ENCODE results near the gene TRMT2B. TPM values are rescaled to one million over a fixed set of nuclear protein-coding genes. Genes with fewer than 3 reads are reported as not detected.

The TRMT2B gene
- total RNA-seq, 1 experiment from 2014 or later: 39.7 TPM

GRCh38 chrX:101078716-101079598 lies 27.0 kb upstream of the TRMT2B start, which contains the start of gene TMEM35A:
TMEM35A (plus strand) TSS chrX:101078879; CDS start chrX:101079003, 124 bp downstream.
- in situ Hi-C loops (cut with HindIII; ENCODE audit: low pct_unique_long_range_greater_than_20kb, low sequenced_read_pairs) (no loop called here), intact Hi-C loops (cut with micrococcal nuclease; ENCODE audit: unreplicated experiment) (no loop called here)
- Histone ChIP-seq H3K27me3 (ENCODE audit: control insufficient read depth, insufficient read depth, low read length) (no peaks in the 10 kb centered on the region), H3K36me3 (ENCODE audit: control insufficient read depth, insufficient read depth, low read length) (no peaks in the 10 kb centered on the region), H3K9me3 (ENCODE audit: control insufficient read depth, insufficient read depth, low read depth, low read length) (no peaks in the 10 kb centered on the region), H3K4me3 (ENCODE audit: low read depth in 2 of 2, low read length in 2 of 2) (peak within 1 kb of the TSS in 1 of 2 experiments; percentile 23; a peak in 1 of 4 replicates), H3K27ac (ENCODE audit: low read length) (no peak within 1 kb of the TSS), H3K4me1 (ENCODE audit: control insufficient read depth, insufficient read depth, low read length) (no peaks in the 10 kb centered on the region)
- CTCF ChIA-PET: no interaction called here
- DNase-seq (ENCODE audit: low read depth, low spot score) (no peak), ATAC-seq (no peak; the same call in 1 of the 2 replicates)
- POLR2A ChIA-PET: no interaction called here
- no TSS peak for BruUV-seq (replicated peaks)
- TF ChIP-seq SIN3A (IDR thresholded peaks at IDR 0.05; ENCODE audit: borderline replicate concordance, insufficient read depth, low read depth, low read length) (no peak), TCF7L2 (IDR thresholded peaks at IDR 0.05; ENCODE audit: low read depth, low read length) (no peak), CTCF (IDR thresholded peaks at IDR 0.05) (no peak)

- no peaks in the 10 kb centered on the region for H3K9me3 ChIP-seq (ENCODE audit: control insufficient read depth, insufficient read depth, low read depth, low read length)
- no peaks in the 10 kb centered on the region for H3K36me3 ChIP-seq (ENCODE audit: control insufficient read depth, insufficient read depth, low read length)
- H3K4me3 ChIP-seq (ENCODE audit: low read depth in 2 of 2, low read length in 2 of 2): no peak overlapping the region
- H3K27me3 ChIP-seq (ENCODE audit: control insufficient read depth, insufficient read depth, low read length): no peaks in the 10 kb centered on the region
- CTCF ChIA-PET: no interaction called here
- in situ Hi-C loops (cut with HindIII; ENCODE audit: low pct_unique_long_range_greater_than_20kb, low sequenced_read_pairs) (no loop called here), intact Hi-C loops (cut with micrococcal nuclease; ENCODE audit: unreplicated experiment) (no loop called here)
- H3K27ac ChIP-seq (ENCODE audit: low read length): no peak overlapping the region
- no TSS peak for BruUV-seq (replicated peaks)
- no peak for TF ChIP-seq TCF7L2 (IDR thresholded peaks at IDR 0.05; ENCODE audit: low read depth, low read length)
- TF ChIP-seq POLR2AphosphoS5 (IDR thresholded peaks at IDR 0.05; ENCODE audit: low read depth, low read length): no peak
- TF ChIP-seq CTCF (IDR thresholded peaks at IDR 0.05): no peak
- no peak for TF ChIP-seq REST (IDR thresholded peaks at IDR 0.05; ENCODE audit: insufficient read depth in 1 of 2, low read depth in 2 of 2, low read length in 1 of 2)
- TF ChIP-seq SIN3A (IDR thresholded peaks at IDR 0.05; ENCODE audit: borderline replicate concordance, insufficient read depth, low read depth, low read length): no peak
- DNase-seq (ENCODE audit: low read depth, low spot score) (no peak), ATAC-seq (no peak)
- no peaks in the 10 kb centered on the region for H3K4me1 ChIP-seq (ENCODE audit: control insufficient read depth, insufficient read depth, low read length)
- POLR2A ChIA-PET: no interaction called here
Observed at GRCh38 chrX:101071582-101071981, 19.7 kb upstream of the TRMT2B start.

Data from Panc1 (cell line).